GM19023 (cell line): ENCODE data around the gene NKPD1.

Experiments
- ATAC-seq: cut with Tn5 transposase; IDR thresholded peaks from one replicate; pipeline ENCODE4 v1.9.1; 2021; ENCODE audit warnings: mild to moderate bottlenecking, moderate library complexity; ENCODE audit not compliant: unreplicated experiment

NKPD1 gene

GRCh38 chr19:45160870-45161737 is at the start of gene NKPD1:
NKPD1 (minus strand) TSS chr19:45160982; CDS start chr19:45160150, 832 bp downstream.
- ATAC-seq, result no peak

GRCh38 chr19:45206328-45206727 is 45.5 kb upstream of the NKPD1 start:
- ATAC-seq, result no peak

DNA sequence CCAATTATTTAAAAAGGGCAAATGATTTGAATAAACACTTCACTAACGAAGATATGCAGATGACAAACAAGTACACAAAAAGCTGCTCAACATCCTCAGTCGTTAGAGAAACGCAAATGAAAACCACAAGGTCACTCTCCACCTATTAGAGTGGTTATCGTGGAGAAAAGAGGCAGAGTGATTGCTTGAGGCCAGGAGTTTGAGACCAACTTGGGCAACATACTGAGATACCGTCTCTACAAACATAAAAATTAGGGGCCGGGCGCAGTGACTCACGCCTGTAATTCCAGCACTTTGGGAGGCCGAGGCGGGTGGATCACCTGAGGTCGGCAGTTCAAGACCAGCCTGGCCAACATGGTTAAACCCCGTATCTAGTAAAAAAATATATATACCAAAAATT is 45.0 kb upstream of the NKPD1 start:
- no peak for ATAC-seq

DNA sequence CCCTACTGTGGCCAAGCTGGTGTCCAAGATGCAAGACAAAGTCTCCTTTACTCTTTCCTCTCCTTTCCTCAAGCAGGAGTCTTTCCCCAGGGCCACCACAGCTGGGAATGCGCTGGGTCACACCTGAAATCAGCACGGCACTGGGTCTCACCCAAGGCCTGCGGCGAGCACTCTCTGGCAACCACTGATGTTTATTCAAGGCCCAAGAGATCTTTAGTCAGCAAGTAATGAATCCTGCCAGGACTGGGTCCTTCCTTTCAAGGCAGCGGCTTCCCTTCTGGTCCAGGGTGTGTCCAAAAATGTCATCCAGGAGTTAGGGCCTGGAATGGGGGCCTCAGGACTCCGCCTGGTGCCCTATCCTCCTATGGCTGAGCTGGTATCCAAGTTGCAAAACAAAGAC is 41.9 kb upstream of the NKPD1 start:
- ATAC-seq, result no peak

GRCh38 chr19:45200568-45200967 is 39.8 kb upstream of the NKPD1 start:
- ATAC-seq, result no peak

- no peak for ATAC-seq
Measured at GRCh38 chr19:45195764-45196163, 35.0 kb upstream of the NKPD1 start.

- no peak for ATAC-seq
Measured at GRCh38 chr19:45191375-45191774, 30.6 kb upstream of the NKPD1 start.

DNA sequence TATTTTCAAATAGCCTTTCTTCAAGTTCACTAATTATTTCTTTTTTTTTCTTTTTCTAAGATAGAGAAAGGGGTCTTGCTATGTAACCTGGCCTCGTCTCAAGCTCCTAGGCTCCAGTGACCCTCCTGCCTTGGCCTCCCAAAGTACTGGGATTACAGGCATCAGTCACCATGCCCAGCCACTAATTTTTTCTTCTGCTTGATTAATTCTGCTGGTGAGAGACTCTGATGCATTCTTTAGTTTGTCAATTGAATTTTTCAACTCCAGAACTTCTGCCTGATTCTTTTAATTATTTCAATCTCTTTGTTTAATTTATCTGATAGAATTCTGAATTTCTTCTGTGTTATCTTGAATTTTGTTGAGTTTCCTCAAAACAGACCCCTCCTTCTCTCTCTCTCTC is 29.2 kb upstream of the NKPD1 start:
- no peak for ATAC-seq

GRCh38 chr19:45187421-45188100 is 26.8 kb upstream of the NKPD1 start:
- ATAC-seq, result no peak

GRCh38 chr19:45186509-45187334 is 25.9 kb upstream of the NKPD1 start:
- ATAC-seq, result no peak

DNA sequence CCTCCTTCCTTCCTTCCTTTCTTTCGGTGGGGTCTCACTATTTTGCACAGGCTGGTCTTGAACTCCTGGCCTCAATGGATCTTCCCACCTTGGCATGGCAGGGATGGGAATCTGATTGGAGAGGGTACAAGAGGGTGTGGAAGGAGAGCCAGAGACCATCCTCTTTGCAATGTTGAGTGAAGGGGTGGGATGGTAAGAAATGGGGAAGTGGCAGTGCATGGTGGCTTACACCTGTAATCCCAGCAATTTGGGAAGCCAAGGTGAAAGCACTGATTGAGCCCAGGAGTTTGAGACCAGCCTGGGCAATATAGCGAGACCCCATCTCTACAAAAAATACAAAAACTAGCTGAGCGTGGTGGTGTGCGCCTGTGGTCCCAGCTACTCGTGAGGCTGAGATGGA is 23.3 kb upstream of the NKPD1 start:
- ATAC-seq, result no peak

GRCh38 chr19:45182758-45183157 is 22.0 kb upstream of the NKPD1 start:
- ATAC-seq, result no peak

- ATAC-seq, result no peak
Measured at GRCh38 chr19:45180936-45181335, 20.2 kb upstream of the NKPD1 start.

DNA sequence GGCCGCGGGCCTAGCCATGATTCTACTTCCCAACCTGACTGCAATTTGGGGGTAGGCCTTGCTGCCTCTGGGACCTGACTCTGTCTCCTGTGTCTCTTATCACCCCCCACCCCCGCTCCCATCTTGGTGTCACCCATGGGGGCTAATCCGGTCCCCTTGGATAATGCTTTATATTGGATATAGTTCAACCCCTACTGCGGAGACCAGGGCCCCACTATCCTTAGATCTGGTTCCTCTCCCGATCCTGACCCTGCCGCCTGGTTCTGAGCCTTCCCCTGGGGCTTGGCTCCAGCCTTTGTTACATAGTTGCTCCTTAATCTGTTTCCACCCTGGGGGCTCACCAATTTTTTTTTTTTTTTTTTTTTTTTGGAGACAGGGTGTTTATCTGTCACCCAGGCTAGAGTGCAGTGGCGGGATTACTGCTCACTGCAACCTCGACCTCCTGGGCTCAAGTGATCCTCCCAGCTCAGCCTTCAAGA is 19.1 kb upstream of the NKPD1 start:
- no peak for ATAC-seq

DNA sequence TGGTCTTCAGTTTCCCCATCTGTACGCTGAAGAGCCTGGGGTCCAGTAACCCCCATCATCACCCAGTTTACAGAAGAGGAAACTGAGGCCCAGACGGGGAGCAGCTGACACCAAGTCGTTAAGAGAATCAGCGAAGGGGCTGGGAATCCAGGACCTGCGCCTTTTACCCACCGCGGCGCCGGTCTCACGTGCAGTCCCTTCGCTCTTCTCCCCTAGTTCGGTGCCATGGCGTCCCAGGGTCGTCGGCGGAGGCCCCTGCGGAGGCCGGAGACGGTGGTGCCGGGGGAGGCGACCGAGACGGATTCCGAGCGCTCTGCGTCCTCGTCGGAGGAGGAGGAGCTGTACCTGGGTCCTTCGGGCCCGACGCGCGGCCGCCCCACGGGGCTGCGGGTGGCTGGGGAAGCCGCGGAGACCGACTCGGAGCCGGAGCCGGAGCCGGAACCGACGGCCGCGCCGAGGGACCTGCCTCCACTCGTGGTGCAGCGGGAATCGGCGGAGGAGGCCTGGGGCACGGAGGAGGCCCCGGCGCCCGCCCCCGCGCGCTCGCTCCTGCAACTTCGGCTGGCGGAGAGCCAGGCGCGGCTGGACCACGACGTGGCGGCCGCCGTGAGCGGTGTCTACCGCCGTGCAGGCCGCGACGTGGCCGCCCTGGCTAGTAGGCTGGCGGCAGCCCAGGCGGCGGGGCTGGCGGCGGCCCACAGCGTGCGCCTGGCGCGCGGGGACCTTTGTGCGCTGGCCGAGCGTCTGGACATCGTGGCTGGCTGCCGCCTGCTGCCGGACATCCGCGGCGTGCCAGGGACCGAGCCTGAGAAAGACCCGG is 18.5 kb upstream of the NKPD1 start:
- peak; percentile 1 for ATAC-seq

DNA sequence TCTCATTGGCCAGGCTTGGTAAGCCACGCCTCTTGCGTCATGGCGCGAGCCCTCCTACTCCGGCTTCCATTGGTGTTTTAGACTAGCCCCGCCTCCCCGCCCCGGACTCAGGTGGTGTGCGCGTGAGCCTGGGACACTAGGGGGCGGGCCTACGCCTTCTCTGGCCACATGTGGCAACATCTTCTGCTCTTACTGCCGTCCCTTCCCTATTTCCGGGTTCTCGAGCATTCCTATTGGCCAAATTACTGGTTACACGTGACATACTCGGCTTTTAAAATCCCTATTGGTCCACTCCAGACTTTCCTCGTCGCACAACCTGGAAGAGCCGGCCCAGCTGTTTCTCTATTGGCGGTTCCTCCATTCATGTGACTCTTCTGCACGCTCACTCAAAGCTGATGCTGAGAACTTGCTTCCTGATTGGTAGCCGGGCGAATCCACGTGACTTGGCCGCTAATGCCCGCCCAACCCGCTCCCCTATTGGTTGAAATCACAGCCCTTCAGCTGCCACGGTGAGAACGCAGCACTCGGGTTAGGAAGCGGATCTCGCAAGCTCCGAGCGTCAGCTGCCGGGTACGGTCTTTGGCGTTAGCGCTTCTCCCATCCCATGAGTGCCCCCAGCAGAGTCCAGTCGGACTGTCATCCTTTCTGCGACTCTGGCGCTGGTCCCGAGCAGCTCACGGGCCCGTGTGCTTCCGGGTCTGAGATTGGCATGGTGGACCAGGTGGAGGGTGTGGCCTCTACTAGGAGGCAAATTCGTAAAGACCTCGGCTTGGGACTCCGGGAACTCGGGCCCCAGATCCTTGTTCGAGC is 17.7 kb upstream of the NKPD1 start, which contains the start of gene BLOC1S3:
TSS of gene BLOC1S3 (plus strand) at position 523 of the 810 bp plus-strand sequence. CDS start 513 bp downstream, outside the sequence.
- peak; percentile 82 for ATAC-seq

GRCh38 chr19:45177817-45178261 is 17.1 kb upstream of the NKPD1 start, which contains the start of gene TRAPPC6A:
TRAPPC6A (minus strand) TSS chr19:45178237; CDS start chr19:45178218, 19 bp downstream.
- ATAC-seq, result peak; percentile 1

GRCh38 chr19:45175515-45176345 is 14.9 kb upstream of the NKPD1 start:
- no peak for ATAC-seq
